Neural progenitor cell (in vitro differentiated cells): ENCODE measurements around the gene PVR.

Experiments used
- EZH2 ChIP-seq: fragments of 200-600 bp; sonication (generic); IDR thresholded peaks from 2 replicates; pipeline ENCODE4 v1.6.1; 2017; ENCODE audit warnings: antibody characterized with exemption, mild to moderate bottlenecking, moderate library complexity
- EZH2phosphoT487 ChIP-seq: fragments of 200-600 bp; sonication (generic); IDR thresholded peaks from 2 replicates; pipeline ENCODE4 v1.6.1; 2017; ENCODE audit warnings: antibody characterized with exemption
- TF ChIP-seq, protein P1 (sequence below): fragments of 200-600 bp; sonication (generic); IDR thresholded peaks from 2 replicates; pipeline ENCODE4 v1.5.1; 2017; ENCODE audit warnings: antibody characterized with exemption, mild to moderate bottlenecking

DNA sequence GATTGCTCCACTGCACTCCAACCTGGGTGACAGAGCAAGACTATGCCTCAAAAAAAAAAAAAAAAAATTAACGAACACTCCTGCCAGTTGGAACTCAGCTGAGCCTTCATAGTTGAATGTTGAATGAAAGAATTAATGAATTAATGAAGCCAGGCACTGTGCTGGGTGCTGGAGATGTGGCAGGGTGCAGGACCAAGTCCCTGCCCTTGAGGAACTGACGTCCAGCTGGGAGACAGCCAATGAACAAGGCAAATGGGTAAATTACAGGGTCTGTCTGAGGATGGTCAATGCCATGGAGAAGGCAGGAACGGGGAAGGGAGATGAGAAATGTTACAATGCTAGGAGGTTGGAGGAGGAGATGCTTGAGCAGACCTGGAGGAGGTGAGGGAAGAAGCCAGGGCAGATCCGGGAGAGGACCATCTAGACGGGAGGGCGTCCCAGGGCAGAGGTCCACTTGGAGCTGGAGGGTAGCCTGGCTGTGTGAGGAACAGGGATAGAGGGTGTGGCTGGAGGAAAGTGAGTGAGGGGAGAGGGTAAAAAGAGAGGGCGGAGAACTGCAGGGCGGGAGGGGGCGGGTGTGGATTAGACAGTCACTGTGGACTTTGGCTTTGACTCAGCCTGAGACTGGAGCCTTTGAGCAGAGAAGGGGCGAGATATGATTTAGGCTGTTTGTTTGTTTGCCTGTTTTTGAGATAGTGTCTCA, 47.1 kb upstream of the PVR start:
- no peak for TF ChIP-seq EZH2
- TF ChIP-seq, protein P1, sequence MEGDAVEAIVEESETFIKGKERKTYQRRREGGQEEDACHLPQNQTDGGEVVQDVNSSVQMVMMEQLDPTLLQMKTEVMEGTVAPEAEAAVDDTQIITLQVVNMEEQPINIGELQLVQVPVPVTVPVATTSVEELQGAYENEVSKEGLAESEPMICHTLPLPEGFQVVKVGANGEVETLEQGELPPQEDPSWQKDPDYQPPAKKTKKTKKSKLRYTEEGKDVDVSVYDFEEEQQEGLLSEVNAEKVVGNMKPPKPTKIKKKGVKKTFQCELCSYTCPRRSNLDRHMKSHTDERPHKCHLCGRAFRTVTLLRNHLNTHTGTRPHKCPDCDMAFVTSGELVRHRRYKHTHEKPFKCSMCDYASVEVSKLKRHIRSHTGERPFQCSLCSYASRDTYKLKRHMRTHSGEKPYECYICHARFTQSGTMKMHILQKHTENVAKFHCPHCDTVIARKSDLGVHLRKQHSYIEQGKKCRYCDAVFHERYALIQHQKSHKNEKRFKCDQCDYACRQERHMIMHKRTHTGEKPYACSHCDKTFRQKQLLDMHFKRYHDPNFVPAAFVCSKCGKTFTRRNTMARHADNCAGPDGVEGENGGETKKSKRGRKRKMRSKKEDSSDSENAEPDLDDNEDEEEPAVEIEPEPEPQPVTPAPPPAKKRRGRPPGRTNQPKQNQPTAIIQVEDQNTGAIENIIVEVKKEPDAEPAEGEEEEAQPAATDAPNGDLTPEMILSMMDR: no peak
- no peak for TF ChIP-seq EZH2phosphoT487
